HG03196 (cell line): ENCODE measurements around the gene PPP6C.
A peak's percentile ranks its signal among the peaks of the same experiment; 100 is the strongest.
"Not testable (repeated sequence)": the region's sequence is repeated elsewhere in the genome, so short reads cannot be mapped to it uniquely, and the experiment has no call there.

Source experiments
- ATAC-seq: cut with Tn5 transposase; IDR thresholded peaks from one replicate; pipeline ENCODE4 v1.9.1; 2021; ENCODE audit not compliant: unreplicated experiment

PPP6C gene

GRCh38 chr9:125189361-125190289, at the start of gene PPP6C:
PPP6C (minus strand) TSS chr9:125189803; CDS start chr9:125189718, 85 bp downstream.
- peak; percentile 96 for ATAC-seq

GRCh38 chr9:125238915-125239446, 49.4 kb upstream of the PPP6C start:
- no peak for ATAC-seq

GRCh38 chr9:125238127-125238914, 48.7 kb upstream of the PPP6C start:
- no peak for ATAC-seq

- not testable (repeated sequence) for ATAC-seq
Observed at GRCh38 chr9:125236520-125237159, 47.0 kb upstream of the PPP6C start.

GRCh38 chr9:125235804-125236519, 46.4 kb upstream of the PPP6C start:
- ATAC-seq, result no peak

- not testable (repeated sequence) for ATAC-seq
Observed at GRCh38 chr9:125234099-125234498, 44.5 kb upstream of the PPP6C start.

GRCh38 chr9:125233678-125234077, 44.1 kb upstream of the PPP6C start:
- ATAC-seq, result no peak

- no peak for ATAC-seq
Observed at GRCh38 chr9:125227761-125228160, 38.2 kb upstream of the PPP6C start.

GRCh38 chr9:125224858-125225257, 35.3 kb upstream of the PPP6C start:
- ATAC-seq, result not testable (repeated sequence)

GRCh38 chr9:125218621-125219020, 29.0 kb upstream of the PPP6C start:
- no peak for ATAC-seq

GRCh38 chr9:125214186-125214585, 24.6 kb upstream of the PPP6C start:
- ATAC-seq, result no peak

- ATAC-seq, result no peak
Observed at GRCh38 chr9:125204477-125204876, 14.9 kb upstream of the PPP6C start.

- no peak for ATAC-seq
Observed at GRCh38 chr9:125202846-125203618, 13.4 kb upstream of the PPP6C start.

- peak; percentile 98 for ATAC-seq
Observed at GRCh38 chr9:125200216-125201047, 10.8 kb upstream of the PPP6C start, which contains the start of gene RABEPK. RABEPK (plus strand) TSS chr9:125200542; CDS start chr9:125203014, 2,472 bp downstream.

GRCh38 chr9:125195591-125195990, 6.0 kb upstream of the PPP6C start:
- ATAC-seq, result not testable (repeated sequence)

- ATAC-seq, result not testable (repeated sequence)
Observed at GRCh38 chr9:125194466-125194865, 4.9 kb upstream of the PPP6C start.

- no peak for ATAC-seq
Observed at GRCh38 chr9:125190361-125190801, 778 bp upstream of the PPP6C start.

- ATAC-seq, result peak; percentile 29
Observed at GRCh38 chr9:125189011-125189360, 617 bp downstream of the PPP6C start.

GRCh38 chr9:125183561-125183960, 6.0 kb downstream of the PPP6C start:
- ATAC-seq, result no peak
